ENCODE measurements around the gene ARMC9. TPM values are rescaled to one million over a fixed set of nuclear protein-coding genes. Genes with fewer than 3 reads are reported as not detected.

Gene ARMC9
- total RNA-seq, 4 donors from 2014 or later: 0.20 to 7.2 (median 3.2) TPM

DNA sequence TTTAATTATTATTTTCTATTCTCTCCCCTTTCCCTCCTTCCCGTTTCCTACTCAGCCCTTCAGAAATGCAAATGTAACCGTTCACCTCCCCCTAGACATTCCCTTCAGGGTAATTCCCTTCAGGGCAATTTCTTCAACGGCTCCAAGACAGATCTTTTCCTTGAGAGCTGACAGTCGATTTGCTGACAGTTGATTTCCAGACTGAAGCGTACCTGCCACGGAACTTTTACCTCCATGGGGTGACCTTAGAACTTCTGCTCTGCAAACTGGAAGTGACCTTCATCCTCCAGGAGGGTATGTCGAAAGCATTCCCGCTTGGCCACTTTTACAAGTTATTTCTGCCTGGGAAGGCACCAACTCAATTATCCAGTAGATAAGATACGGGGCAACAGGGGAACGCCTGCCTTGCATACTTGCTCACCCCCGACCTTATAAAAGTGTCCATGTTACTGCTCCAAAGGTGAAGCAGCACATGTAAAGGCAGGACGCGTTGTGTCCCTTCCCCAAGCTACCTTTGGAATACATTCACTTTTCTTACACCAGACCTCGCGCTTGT is 215.6 kb downstream of the ARMC9 start:
- no peak for ATAC-seq
- no peak overlapping the region for H3K27ac ChIP-seq

DNA sequence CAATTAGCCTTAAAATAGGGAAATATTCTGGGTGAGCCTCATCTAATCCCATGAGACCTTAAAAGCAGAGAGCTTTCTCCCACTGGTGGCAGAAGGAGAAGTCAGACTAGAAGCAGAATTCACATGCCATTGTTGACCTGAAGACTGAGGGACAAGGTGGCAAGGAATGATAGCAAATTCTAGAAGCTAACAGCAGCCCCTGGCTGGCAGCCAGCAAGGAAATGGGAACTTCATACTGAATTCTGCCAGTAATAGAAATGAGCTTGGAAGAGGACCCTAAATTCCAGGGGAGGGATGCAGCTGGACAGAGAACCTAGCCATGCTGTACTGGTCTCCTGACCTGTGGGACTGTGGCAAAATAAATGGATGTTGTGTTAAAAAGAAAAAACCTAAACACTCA is 216.6 kb downstream of the ARMC9 start:
- intact Hi-C loops (cut with DNase I; ENCODE audit: low total_unique reads): loop anchor here (10.0 kb wide), 1 partner anchor 120 kb away; no protein-coding TSS in a partner anchor
- H3K4me3 ChIP-seq: no peak overlapping the region
- no peaks in the 10 kb centered on the region for H3K9me3 ChIP-seq
- no peak for TF ChIP-seq POLR2A (IDR thresholded peaks at IDR 0.05)
- TF ChIP-seq, protein P1, sequence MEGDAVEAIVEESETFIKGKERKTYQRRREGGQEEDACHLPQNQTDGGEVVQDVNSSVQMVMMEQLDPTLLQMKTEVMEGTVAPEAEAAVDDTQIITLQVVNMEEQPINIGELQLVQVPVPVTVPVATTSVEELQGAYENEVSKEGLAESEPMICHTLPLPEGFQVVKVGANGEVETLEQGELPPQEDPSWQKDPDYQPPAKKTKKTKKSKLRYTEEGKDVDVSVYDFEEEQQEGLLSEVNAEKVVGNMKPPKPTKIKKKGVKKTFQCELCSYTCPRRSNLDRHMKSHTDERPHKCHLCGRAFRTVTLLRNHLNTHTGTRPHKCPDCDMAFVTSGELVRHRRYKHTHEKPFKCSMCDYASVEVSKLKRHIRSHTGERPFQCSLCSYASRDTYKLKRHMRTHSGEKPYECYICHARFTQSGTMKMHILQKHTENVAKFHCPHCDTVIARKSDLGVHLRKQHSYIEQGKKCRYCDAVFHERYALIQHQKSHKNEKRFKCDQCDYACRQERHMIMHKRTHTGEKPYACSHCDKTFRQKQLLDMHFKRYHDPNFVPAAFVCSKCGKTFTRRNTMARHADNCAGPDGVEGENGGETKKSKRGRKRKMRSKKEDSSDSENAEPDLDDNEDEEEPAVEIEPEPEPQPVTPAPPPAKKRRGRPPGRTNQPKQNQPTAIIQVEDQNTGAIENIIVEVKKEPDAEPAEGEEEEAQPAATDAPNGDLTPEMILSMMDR (IDR thresholded peaks at IDR 0.05 in 4 of 5, conservative IDR thresholded peaks at IDR 0.05 in 1 of 5): no peak
- DNase-seq (no peak), ATAC-seq (no peak)
- in situ Hi-C loops (cut with MboI; ENCODE audit: low sequenced_read_pairs in 4 of 4): loop anchor here in 3 of 4 donors (10.0 to 25.0 kb wide), 3 partner anchors 178 to 310 kb away; no protein-coding TSS in a partner anchor
- H3K4me1 ChIP-seq: peaks cover 0 to 5% of the 10 kb centered on the region in 2 donors
- H3K27ac ChIP-seq: no peak overlapping the region
- peaks cover 0 to 10% (median 4%) of the 10 kb centered on the region in 3 donors for H3K27me3 ChIP-seq
- no peaks in the 10 kb centered on the region for H3K36me3 ChIP-seq

More for the DNA sequence above, 215.6 kb downstream of the ARMC9 start:
- in situ Hi-C loops (cut with MboI; ENCODE audit: low sequenced_read_pairs in 4 of 4) (loop anchor here in 3 of 4 donors (5.0 to 25.0 kb wide), 4 partner anchors 177 to 309 kb away; no protein-coding TSS in a partner anchor), intact Hi-C loops (cut with DNase I; ENCODE audit: low total_unique reads) (loop anchor here (2.0 to 10.0 kb wide), 2 partner anchors 119 to 187 kb away; no protein-coding TSS in a partner anchor)
- TF ChIP-seq POLR2A (IDR thresholded peaks at IDR 0.05): no peak
- TF ChIP-seq, protein P1 (IDR thresholded peaks at IDR 0.05 in 4 of 5, conservative IDR thresholded peaks at IDR 0.05 in 1 of 5): no peak
- Histone ChIP-seq H3K9me3 (no peaks in the 10 kb centered on the region), H3K4me3 (no peak overlapping the region), H3K36me3 (no peaks in the 10 kb centered on the region), H3K27me3 (peaks cover 0 to 7% (median 4%) of the 10 kb centered on the region in 3 donors), H3K4me1 (peaks cover 0 to 5% of the 10 kb centered on the region in 2 donors)
- no peak for DNase-seq

DNA sequence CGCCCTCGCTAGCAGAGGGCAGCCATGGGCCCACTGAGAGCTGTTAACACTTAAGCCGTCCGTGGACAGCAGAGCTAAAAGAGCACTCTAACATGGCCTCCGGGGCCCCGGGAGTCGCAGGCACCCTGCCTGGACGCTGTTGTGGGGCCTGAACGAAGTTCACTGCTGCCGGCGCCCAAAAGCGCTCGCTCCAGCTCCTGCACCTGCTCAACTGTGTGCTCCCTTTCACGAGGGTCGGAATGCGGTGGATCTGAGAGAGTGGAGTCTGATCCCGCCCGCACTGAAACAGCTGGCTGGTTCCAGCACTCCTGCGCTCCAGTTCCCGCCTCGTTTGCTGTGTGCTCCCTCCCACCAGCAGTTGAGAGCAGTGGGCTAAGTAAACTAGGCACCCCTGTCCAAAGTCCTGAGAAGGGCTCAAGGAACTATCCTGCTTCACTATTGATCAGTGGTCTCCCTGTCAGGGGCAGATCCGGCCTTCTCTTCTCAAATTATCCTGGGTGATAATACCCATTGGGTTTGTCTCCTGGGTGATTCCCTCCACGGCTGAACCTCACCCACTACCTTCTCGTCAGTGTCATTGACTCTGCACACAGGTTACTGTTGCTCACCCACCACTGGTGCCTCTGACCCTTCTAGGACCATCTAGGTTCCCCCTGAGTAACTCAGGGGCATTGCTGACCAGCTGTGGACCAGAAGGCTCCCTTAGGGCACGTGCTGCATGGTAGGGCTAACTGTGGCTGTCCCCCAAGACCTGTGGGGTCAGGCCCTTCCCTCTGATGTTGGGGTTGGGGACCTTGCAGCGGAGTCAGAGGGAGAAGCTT is 220.6 kb downstream of the ARMC9 start:
- H3K27me3 ChIP-seq: peaks cover 0 to 10% (median 4%) of the 10 kb centered on the region in 3 donors
- H3K9me3 ChIP-seq: no peaks in the 10 kb centered on the region
- H3K27ac ChIP-seq: no peak overlapping the region
- in situ Hi-C loops (cut with MboI; ENCODE audit: low sequenced_read_pairs in 4 of 4) (loop anchor here in 3 of 4 donors (10.0 to 25.0 kb wide), 3 partner anchors 182 to 314 kb away; no protein-coding TSS in a partner anchor), intact Hi-C loops (cut with DNase I; ENCODE audit: low total_unique reads) (loop anchor here (10.0 kb wide), 1 partner anchor 124 kb away; no protein-coding TSS in a partner anchor)
- H3K4me3 ChIP-seq: no peak overlapping the region
- no peaks in the 10 kb centered on the region for H3K36me3 ChIP-seq
- no peak for DNase-seq
- ATAC-seq: no peak
- no peaks in the 10 kb centered on the region for H3K4me1 ChIP-seq
- TF ChIP-seq POLR2A (IDR thresholded peaks at IDR 0.05): no peak
- TF ChIP-seq, protein P1 (IDR thresholded peaks at IDR 0.05 in 4 of 5, conservative IDR thresholded peaks at IDR 0.05 in 1 of 5): no peak

DNA sequence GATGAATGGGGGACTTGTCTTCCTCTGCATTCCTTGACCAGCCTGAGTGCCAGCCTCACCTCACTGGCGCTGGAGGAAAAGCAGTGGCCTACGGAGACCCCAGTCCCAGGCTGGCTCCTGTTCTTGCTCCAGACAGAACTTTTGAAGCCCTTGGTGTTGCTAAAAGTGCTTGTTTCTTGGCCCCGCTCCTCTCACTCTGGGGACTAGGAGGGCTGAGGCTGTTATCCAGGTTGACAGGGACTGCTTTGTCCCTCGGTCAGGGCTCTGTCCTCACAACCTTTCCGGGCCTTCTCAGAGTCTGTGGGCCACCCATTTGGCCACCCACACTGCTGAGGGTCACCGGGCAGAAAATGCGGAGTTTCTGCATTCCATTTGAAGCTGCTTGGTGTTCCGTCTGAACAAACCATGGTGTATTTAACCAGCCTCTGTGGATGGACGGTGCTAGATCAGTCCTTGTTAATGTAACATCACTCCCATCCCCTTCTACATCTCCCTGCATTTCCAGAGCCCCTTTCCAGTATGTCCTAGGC is 222.7 kb downstream of the ARMC9 start:
- Histone ChIP-seq H3K9me3 (no peaks in the 10 kb centered on the region), H3K4me3 (no peak overlapping the region), H3K36me3 (no peaks in the 10 kb centered on the region), H3K27ac (no peak overlapping the region), H3K27me3 (peaks cover 0 to 4% (median 3%) of the 10 kb centered on the region in 3 donors), H3K4me1 (no peaks in the 10 kb centered on the region)
- in situ Hi-C loops (cut with MboI; ENCODE audit: low sequenced_read_pairs in 4 of 4) (loop anchor here in 2 of 4 donors (25.0 kb wide), 2 partner anchors 184 to 309 kb away; no protein-coding TSS in a partner anchor), intact Hi-C loops (cut with DNase I; ENCODE audit: low total_unique reads) (no loop called here)
- DNase-seq (no peak), ATAC-seq (no peak)
- TF ChIP-seq, protein P1 (IDR thresholded peaks at IDR 0.05 in 4 of 5, conservative IDR thresholded peaks at IDR 0.05 in 1 of 5): no peak
- TF ChIP-seq POLR2A (IDR thresholded peaks at IDR 0.05): no peak

All from gastrocnemius medialis (tissue), 4 donors.